Motor neuron (in vitro differentiated cells): Measurements from ENCODE around the gene TIMM22. TPM values are rescaled to one million over a fixed set of nuclear protein-coding genes. Genes with fewer than 3 reads are reported as not detected.
A peak's percentile ranks its signal among the peaks of the same experiment; 100 is the strongest.

Experiments
- ATAC-seq, 8 experiments: fragments of 200-7000 bp; cut with Tn5 transposase; replicated peaks in 6 of 8; 2 replicates each; pipeline ENCODE4 v1.8.0; 2021; ENCODE audit warnings: mild to moderate bottlenecking in 8 of 8, moderate library complexity in 8 of 8
- H3K27ac ChIP-seq, 2 donors: fragments of 250-450 bp; sonication (Bioruptor Pico); 2 replicates each; pipeline ENCODE4 v1.9.0; 2021; ENCODE audit warnings: antibody characterized with exemption in 2 of 2, mild to moderate bottlenecking in 2 of 2, moderate library complexity in 1 of 2
- H3K4me1 ChIP-seq, 2 donors: fragments of 250-450 bp; sonication (Bioruptor Pico); replicated peaks in 1 of 2; 2 replicates each; pipeline ENCODE4 v1.6.1; 2021; ENCODE audit warnings: antibody characterized with exemption in 2 of 2, mild to moderate bottlenecking in 2 of 2, moderate library complexity in 1 of 2
- H3K4me3 ChIP-seq, 5 donors: fragments of 250-450 bp; sonication (Bioruptor Pico); 2 replicates each; pipeline ENCODE4 v1.9.0; 2021; ENCODE audit warnings: antibody characterized with exemption in 5 of 5, mild to moderate bottlenecking in 5 of 5, moderate library complexity in 4 of 5
- WGBS, 10 experiments: fragments of 450-650 bp; shearing (Covaris generic); methylation state at CpG; one replicate each; pipeline ENCODE4 v1.0.0; 2022; 5-methylcytosine and 5-hydroxymethylcytosine counted together
- in situ Hi-C, 9 experiments: fragments of 400-800 bp; cut with MboI; loops; one replicate each; pipeline ENCODE4 v1.15.0; 2021; ENCODE audit warnings: low sequenced_read_pairs in 9 of 9, low pct_unique_long_range_greater_than_20kb in 2 of 9; ENCODE audit not compliant: unreplicated experiment in 9 of 9
- total RNA-seq, 8 experiments: library from RNA; unstranded; fragments of 300-600 nt; gene quantifications; 2 replicates each; pipeline versions ENCODE4 v1.2.3 to v1.2.4, GENCODE V29; 2022

The TIMM22 gene
- total RNA-seq, 8 experiments from 2014 or later: 8.2 to 19.8 (median 14.2) TPM

DNA sequence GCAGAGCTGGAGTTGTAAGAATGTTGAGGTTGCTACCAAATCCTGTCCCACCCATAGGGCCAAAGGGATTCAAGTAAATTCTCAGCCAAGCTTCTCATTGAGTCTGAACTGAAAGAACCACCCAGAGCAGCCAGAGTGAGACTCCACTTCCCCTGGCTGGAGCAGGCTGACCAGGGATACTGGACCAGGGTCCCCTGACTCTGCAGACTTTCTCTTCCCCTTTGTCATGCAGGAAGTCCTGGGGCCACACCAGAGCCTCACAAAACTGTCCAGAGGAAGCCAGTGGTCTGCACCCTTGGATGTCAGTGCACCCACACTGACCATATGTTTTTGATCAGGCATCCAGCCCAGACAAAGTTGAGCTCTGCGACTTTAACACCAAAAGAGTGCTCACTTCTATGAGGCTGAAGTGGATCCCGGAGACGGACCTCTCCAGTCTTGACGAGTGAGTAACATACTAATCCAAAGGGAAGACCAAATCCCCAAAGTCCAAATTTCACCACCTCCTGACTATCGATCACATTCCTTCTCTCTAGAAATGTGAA is 21.5 kb upstream of the TIMM22 start:
- Histone ChIP-seq H3K27ac (no peak overlapping the region), H3K4me1 (peaks cover 6 to 14% of the 10 kb centered on the region in 2 donors), H3K4me3 (no peak overlapping the region)
- 0 to 100% (median 71%) methylated on average over 1 to 4 of the region's 5 CpGs; no CpG with 5 or more reads in 1 of the 10 experiments for WGBS, 10 experiments
- no peak for ATAC-seq
- in situ Hi-C loops: loop anchor here in 1 of 9 experiments (25.0 kb wide), 1 partner anchor 188 kb away; the partner anchor contains the start of genes GLOD4 and MRM3

DNA sequence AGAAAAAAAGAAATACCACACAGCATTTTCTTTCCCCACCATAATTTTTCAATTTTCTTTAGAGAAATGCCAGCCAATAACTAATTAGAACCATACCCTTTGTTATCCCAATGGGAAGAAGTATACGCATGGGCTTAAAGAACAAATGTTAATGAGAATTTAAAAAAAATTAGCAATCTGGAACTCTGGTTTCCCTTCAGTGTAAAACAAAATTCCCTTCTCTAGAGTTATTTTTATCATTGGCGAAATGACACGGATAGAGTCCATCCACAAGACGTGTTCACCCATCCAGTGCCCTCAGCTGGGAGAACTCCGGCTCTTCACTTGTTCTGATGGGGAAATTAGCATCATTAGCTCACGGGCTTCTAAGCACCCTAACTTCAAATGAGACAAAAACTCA is 20.6 kb upstream of the TIMM22 start:
- in situ Hi-C loops: loop anchor here in 1 of 9 experiments (25.0 kb wide), 1 partner anchor 189 kb away; the partner anchor contains the start of genes GLOD4 and MRM3
- ATAC-seq: no peak
- no peak overlapping the region for H3K4me3 ChIP-seq
- no peak overlapping the region for H3K27ac ChIP-seq
- WGBS, 10 experiments: 5 to 88% (median 84%) methylated on average over 3 to 6 of the region's 6 CpGs; no CpG with 5 or more reads in 1 of the 10 experiments
- H3K4me1 ChIP-seq: peaks cover 6 to 11% of the 10 kb centered on the region in 2 donors

DNA sequence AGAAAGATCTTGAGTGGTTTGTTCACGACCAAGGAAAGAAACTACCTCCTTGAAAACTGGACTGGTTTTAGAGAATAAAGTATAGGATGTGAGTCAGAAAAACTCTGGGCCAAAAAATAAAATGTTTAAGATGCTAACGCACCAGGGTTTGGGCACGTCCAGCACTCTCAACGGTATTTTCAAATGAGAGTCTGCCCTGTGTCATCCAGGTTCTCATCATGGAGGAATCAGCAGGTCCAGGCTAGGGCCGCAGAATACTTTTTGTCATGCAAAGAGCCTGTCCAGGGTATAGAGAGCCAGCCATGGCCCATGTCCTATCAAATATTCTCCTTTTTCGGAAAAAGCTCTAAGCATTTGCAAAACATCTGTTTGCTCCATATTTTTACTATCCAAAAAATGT is 19.8 kb upstream of the TIMM22 start:
- Histone ChIP-seq H3K4me3 (peak overlapping the region; percentile 60 to 95 (median 84)), H3K27ac (peak overlapping the region in 1 of 2 donors; percentile 4), H3K4me1 (peaks cover 6 to 11% of the 10 kb centered on the region in 2 donors)
- in situ Hi-C loops: loop anchor here in 1 of 9 experiments (25.0 kb wide), 1 partner anchor 190 kb away; the partner anchor contains the start of genes GLOD4 and MRM3
- WGBS, 10 experiments: 12 to 84% (median 46%) methylated on average over 1 to 6 of the region's 6 CpGs; no CpG with 5 or more reads in 2 of the 10 experiments
- ATAC-seq: no peak

DNA sequence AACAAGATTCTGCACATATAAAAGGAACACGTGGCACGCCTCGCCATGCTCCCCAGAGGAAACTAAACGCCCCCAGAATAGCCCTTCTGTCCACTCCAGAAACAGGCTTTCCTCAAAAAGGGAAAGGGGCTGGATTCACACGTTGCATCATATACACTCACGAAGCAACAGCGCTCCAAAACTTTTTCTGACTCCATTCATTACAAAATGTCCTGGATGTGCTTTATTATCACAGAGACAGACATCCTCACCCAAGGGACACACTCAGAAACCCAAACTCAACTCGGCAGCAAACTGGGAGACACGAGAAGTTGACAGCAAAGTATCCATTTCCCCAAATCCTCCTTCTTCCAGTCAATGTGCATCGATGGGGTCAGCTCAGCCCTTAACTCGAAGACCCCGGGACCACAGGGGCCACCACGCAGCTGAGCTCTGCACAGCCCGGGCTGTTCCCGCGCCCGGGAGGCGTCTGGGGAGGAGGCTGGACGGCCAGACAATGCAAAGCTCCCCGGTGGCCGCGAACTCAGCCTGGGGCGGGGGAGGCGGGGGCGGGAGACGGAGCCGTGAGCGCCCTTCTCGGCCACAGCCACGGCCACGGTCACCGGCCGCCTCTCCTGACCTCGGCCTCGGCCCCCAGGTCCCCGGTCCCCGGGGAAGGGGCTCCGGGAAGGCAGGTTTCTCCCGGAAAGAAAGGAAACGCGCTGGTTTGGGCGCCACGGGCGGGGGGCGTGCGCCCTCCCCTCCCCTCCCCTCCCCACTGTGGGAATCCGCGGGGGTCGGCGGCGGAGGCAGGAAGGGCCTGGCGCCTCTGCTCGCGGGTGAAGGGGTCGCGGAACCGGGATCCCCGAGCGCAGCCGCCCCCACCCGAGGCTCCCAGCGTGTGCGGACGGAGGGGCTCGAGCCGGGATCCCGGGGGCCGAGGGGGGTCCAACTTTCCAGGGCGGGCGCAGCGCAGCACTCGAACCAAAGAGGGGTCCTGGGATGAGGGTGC is 18.5 kb upstream of the TIMM22 start:
- 0 to 33% (median 7%) methylated on average over 3 to 7 of the region's 72 CpGs; no CpG with 5 or more reads in 3 of the 10 experiments for WGBS, 10 experiments
- H3K4me1 ChIP-seq: peaks cover 6 to 11% of the 10 kb centered on the region in 2 donors
- ATAC-seq: peak in 7 of 8 experiments; percentile 6 to 23 (median 17)
- H3K27ac ChIP-seq: peak overlapping the region; percentile 58 to 78
- in situ Hi-C loops: loop anchor here in 1 of 9 experiments (25.0 kb wide), 1 partner anchor 191 kb away; the partner anchor contains the start of genes GLOD4 and MRM3
- H3K4me3 ChIP-seq: peak overlapping the region; percentile 60 to 95 (median 84)

DNA sequence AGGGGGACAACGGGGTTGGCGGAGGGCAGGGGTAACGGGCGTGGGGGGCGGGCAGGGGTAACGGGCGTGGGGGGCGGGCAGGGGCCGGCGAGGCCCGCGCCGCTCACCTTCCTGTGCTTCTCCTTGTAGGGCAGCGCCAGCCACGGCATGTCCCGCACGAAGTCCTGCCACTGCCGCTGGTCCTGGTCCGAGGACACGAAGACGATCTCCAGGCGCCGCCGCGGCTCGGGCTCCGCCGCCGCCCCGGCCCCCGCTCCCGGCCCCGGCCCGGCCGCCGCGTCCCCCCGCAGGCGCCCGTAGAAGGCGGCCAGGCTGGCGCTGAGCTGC is 17.8 kb upstream of the TIMM22 start:
- ATAC-seq: peak in 3 of 8 experiments; percentile 17 to 80 (median 59)
- Histone ChIP-seq H3K4me1 (peaks cover 6 to 11% of the 10 kb centered on the region in 2 donors), H3K27ac (peak overlapping the region; percentile 67 to 72), H3K4me3 (peak overlapping the region; percentile 60 to 95 (median 84))
- in situ Hi-C loops: loop anchor here in 1 of 9 experiments (25.0 kb wide), 1 partner anchor 192 kb away; the partner anchor contains the start of genes GLOD4 and MRM3
- no CpG with 5 or more reads among the region's 42 CpGs for WGBS, 10 experiments

DNA sequence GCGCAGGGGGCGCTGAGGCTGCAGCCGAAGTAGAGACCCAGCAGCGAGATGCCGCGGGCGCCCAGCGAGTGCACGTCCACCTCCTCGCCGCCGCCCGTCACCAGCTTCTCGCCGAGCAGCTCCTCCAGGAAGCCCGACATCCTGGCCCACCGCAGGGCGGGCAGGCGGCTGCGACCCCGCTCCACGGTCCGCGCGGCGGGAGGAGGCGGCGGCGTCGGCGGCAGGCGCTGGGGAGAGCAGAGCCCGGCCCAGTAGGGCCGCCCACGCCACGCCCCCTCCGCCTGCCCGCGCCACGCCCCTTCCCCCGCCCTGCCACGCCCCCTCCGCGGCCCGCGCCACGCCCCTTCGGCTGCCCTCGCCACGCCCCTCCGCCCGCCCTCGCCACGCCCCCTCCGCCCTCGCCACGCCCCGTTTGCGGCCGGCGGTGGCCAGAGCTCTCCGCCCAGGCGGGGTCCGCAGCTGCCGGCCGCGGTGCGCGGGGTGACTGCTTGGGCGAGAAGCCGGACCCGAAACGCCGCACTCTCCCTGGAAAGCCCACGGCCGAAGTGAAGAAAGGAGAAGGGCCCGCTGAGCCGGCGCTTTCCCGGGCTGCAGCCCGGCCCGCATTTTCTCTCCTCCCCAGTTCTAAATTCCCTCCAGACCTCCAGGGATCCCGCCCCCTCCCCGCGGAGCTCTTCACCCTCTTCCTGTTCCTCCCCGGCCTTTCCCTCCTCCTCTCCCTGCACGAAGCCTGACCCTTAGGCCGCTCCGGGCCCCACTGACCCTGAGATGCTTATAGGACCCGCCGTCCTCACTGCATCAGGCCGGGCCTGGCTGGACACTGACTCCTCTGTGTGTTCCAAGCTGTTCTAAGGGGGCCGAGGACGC is 17.2 kb upstream of the TIMM22 start, which contains the start of gene NXN:
Gene NXN, minus strand, starts transcription at position 238 of the 867 bp plus-strand sequence.
- Histone ChIP-seq H3K4me1 (peaks cover 6 to 11% of the 10 kb centered on the region in 2 donors), H3K27ac (peak within 1 kb of the TSS; percentile 74 to 86), H3K4me3 (peak within 1 kb of the TSS; percentile 60 to 95 (median 84))
- in situ Hi-C loops: loop anchor here (5.0 to 25.0 kb wide), 3 partner anchors 185 to 192 kb away; partner anchors contain the start of genes GLOD4 (in 1 of the 9) and MRM3 (in 1 of the 9)
- 10 to 13% methylated on average over 2 to 3 of the region's 94 CpGs; no CpG with 5 or more reads in 8 of the 10 experiments for WGBS, 10 experiments
- ATAC-seq: peak; percentile 76 to 88 (median 83)

DNA sequence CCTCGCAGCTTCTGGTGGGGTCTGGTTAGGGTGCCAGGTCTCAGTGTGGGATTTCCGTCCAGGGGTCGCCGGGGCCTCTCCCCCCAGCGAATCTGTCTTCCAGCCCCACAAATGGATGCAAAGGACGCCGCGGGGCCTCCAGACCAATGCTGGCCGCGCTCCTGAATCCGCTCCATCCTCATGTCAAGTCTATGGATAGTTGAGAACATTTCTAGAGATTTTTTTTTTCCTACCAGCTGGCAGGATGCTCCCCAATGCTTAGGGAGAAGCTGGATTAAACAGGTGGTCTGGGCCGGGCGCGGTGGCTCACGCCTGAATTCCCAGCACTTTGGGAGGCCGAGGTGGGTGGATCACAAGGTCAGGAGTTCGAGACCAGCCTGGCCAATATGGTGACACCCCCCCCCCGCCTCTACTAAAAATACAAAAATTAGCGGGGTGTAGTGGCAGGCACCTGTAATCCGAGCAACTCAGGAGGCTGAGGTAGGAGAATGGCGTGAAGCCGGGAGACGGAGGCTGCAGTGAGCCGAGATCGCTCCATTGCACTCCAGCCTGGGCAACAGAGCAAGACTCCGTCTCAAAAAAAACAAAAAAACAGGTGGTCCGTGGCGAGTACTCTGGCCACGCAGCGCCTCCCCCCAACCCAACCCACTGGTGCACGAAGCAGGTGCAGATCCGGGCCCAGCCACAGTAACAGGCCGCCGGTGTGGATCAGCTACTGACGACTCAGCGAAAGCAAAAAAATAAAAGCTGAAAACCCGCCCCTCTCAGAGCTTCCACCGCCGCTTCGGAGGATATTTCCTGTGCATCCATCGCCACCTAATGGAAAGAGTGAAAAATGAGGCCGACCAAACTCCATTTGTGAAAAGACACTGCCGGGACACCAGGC is 16.3 kb upstream of the TIMM22 start:
- Histone ChIP-seq H3K27ac (peak overlapping the region; percentile 74 to 86), H3K4me3 (peak overlapping the region; percentile 60 to 95 (median 84)), H3K4me1 (peaks cover 6 to 11% of the 10 kb centered on the region in 2 donors)
- in situ Hi-C loops: loop anchor here (5.0 to 25.0 kb wide), 3 partner anchors 186 to 193 kb away; partner anchors contain the start of genes GLOD4 (in 1 of the 9) and MRM3 (in 1 of the 9)
- WGBS, 10 experiments: 0 to 70% (median 33%) methylated on average over 2 to 26 of the region's 43 CpGs; no CpG with 5 or more reads in 1 of the 10 experiments
- ATAC-seq: peak; percentile 16 to 52 (median 36)

DNA sequence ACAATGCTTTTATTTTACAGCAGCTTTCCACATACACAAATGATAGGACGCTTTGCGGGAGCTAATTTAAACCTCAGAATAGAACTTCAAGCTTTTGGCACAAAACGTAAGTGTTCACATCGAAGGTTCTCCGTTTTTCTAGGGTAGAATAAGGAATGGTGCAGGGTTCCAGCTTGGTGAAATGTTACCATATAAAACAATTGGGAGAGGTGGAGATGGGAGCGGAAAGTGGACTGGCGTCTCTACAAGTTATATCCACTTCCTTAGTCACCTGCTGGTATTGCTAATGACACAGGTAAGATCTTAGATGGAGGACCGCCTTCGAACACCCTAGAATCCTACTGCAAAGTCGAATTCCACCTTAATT is 15.7 kb upstream of the TIMM22 start:
- in situ Hi-C loops: loop anchor here (5.0 to 25.0 kb wide), 3 partner anchors 186 to 194 kb away; partner anchors contain the start of genes GLOD4 (in 1 of the 9) and MRM3 (in 1 of the 9)
- no peak overlapping the region for H3K27ac ChIP-seq
- peaks cover 6 to 11% of the 10 kb centered on the region in 2 donors for H3K4me1 ChIP-seq
- 0 to 77% (median 10%) methylated on average over 2 to 9 of the region's 10 CpGs for WGBS, 10 experiments
- no peak for ATAC-seq
- no peak overlapping the region for H3K4me3 ChIP-seq

DNA sequence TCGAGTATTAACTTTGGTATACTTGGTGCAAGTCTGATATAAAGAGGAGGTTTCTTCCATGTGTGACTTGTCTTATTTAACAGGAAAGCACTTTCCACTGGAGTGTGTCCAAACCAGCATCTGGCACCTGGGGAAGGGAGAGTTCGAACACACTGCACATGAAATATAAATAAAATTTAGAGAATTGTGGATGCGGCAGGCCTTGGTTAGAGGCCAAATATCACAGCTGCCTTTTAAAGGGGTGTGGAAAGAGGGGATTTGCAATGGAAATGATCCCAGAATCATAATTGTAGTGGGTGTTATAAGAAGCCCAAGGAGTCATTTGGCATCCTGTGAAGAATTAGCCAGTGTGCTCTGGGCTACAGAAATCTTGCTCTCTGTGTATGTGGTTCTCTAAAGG is 13.0 kb upstream of the TIMM22 start:
- ATAC-seq: peak in 1 of 8 experiments; percentile 28
- Histone ChIP-seq H3K4me3 (no peak overlapping the region), H3K4me1 (peaks cover 2 to 5% of the 10 kb centered on the region in 2 donors), H3K27ac (no peak overlapping the region)
- WGBS, 10 experiments: 0 to 100% (median 81%) methylated on average over 1 to 3 of the region's 3 CpGs; no CpG with 5 or more reads in 1 of the 10 experiments
- in situ Hi-C loops: loop anchor here (5.0 to 25.0 kb wide), 3 partner anchors 189 to 197 kb away; partner anchors contain the start of genes GLOD4 (in 1 of the 9) and MRM3 (in 1 of the 9)

DNA sequence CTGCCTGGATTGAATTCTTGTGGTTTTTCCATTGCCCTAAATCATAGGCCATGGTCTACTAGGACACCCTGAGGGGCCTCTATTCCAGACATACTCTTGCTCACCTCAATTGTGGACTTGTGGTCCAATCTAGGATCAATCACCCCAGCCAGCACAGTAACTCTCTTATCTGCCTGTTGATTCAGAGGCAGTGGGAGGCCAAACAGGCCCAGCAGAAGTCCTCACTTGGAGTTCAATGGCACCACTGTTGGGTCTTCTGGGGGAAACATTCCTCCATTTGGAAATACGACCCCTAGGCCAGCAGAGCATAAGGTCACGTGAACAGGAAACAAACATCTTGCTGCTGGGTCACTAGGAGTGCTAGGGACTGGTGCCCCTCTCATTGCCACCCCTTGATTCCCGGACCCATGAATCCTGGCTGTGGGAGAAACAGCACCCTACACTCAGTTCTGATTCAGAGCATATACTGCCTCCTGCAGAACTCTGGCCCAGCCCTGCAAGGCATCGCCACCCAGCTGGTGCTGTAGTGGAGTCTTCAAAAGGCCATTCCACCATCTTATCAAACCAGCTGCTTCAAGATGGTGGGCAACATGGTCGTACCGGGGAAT is 10.5 kb upstream of the TIMM22 start:
- H3K27ac ChIP-seq: no peak overlapping the region
- H3K4me1 ChIP-seq: no peaks in the 10 kb centered on the region
- no peak overlapping the region for H3K4me3 ChIP-seq
- 50 to 100% (median 73%) methylated on average over 1 to 3 of the region's 6 CpGs; no CpG with 5 or more reads in 4 of the 10 experiments for WGBS, 10 experiments
- in situ Hi-C loops: loop anchor here in 8 of 9 experiments (10.0 to 25.0 kb wide), 2 partner anchors 192 to 199 kb away; partner anchors contain the start of genes GLOD4 (in 1 of the 8) and MRM3 (in 1 of the 8)
- ATAC-seq: no peak
